H9 (cell line): ENCODE data around the gene CAB39. TPM values are rescaled to one million over a fixed set of nuclear protein-coding genes. Genes with fewer than 3 reads are reported as not detected.

Experiments used
- DNase-seq: peaks from one replicate; pipeline ENCODE4 v3.0.0-alpha.2; 2017
- H2AFZ ChIP-seq: one replicate; pipeline ENCODE4 v1.6.1; 2013; ENCODE audit warnings: mild to moderate bottlenecking, low read length, control low read depth, moderate library complexity
- H2AK5ac ChIP-seq: 2 replicates; pipeline ENCODE4 v1.6.1; 2013; ENCODE audit warnings: low read length, control low read depth, mixed read lengths; ENCODE audit not compliant: insufficient read length
- H2BK120ac ChIP-seq: one replicate; pipeline ENCODE4 v1.6.1; 2013; ENCODE audit warnings: low read depth, mild to moderate bottlenecking, low read length, control low read depth, inconsistent platforms; ENCODE audit not compliant: poor library complexity, severe bottlenecking
- H2BK12ac ChIP-seq: 2 replicates; pipeline ENCODE4 v1.6.1; 2013; ENCODE audit warnings: low read length, control low read depth, mixed read lengths, low read depth; ENCODE audit not compliant: insufficient read length
- H2BK15ac ChIP-seq: 2 replicates; pipeline ENCODE4 v1.6.1; 2013; ENCODE audit warnings: low read depth, low read length, control low read depth
- H2BK20ac ChIP-seq: one replicate; pipeline ENCODE4 v1.6.1; 2013; ENCODE audit warnings: low read depth, mild to moderate bottlenecking, low read length, control low read depth, inconsistent platforms; ENCODE audit not compliant: poor library complexity, severe bottlenecking
- H2BK5ac ChIP-seq: 2 replicates; pipeline ENCODE4 v1.6.1; 2013; ENCODE audit warnings: low read length, control low read depth, mixed read lengths; ENCODE audit not compliant: insufficient read length
- H3K14ac ChIP-seq: 2 replicates; pipeline ENCODE4 v1.6.1; 2013; ENCODE audit warnings: low read length, control low read depth; ENCODE audit not compliant: insufficient read depth
- H3K18ac ChIP-seq: 2 replicates; pipeline ENCODE4 v1.6.1; 2013; ENCODE audit warnings: low read depth, mild to moderate bottlenecking, mixed read lengths, low read length, control low read depth; ENCODE audit not compliant: insufficient read length
- H3K23ac ChIP-seq: 2 replicates; pipeline ENCODE4 v1.6.1; 2013; ENCODE audit warnings: low read length, control low read depth, mixed read lengths, low read depth; ENCODE audit not compliant: insufficient read length
- H3K23me2 ChIP-seq: 2 replicates; pipeline ENCODE4 v1.6.1; 2013; ENCODE audit warnings: low read depth, mild to moderate bottlenecking, mixed read lengths, low read length, control low read depth; ENCODE audit not compliant: insufficient read length, poor library complexity, severe bottlenecking
- H3K27ac ChIP-seq: 2 replicates; pipeline ENCODE4 v1.5.1; 2013; ENCODE audit warnings: low read length, control low read depth, mixed read lengths, low read depth; ENCODE audit not compliant: insufficient read length
- H3K27me3 ChIP-seq: 2 replicates; pipeline ENCODE4 v1.6.1; 2013; ENCODE audit warnings: low read length, control low read depth, inconsistent platforms; ENCODE audit not compliant: insufficient read depth
- H3K4ac ChIP-seq: 2 replicates; pipeline ENCODE4 v1.6.1; 2013; ENCODE audit warnings: low read depth, mild to moderate bottlenecking, control low read depth, inconsistent platforms, low read length, moderate library complexity
- H3K4me1 ChIP-seq: 2 replicates; pipeline ENCODE4 v1.6.1; 2013; ENCODE audit warnings: low read length, control low read depth, inconsistent platforms; ENCODE audit not compliant: insufficient read depth
- H3K4me2 ChIP-seq: 2 replicates; pipeline ENCODE4 v1.6.1; 2013; ENCODE audit warnings: low read length, control low read depth, mixed read lengths; ENCODE audit not compliant: insufficient read length, insufficient read depth
- H3K56ac ChIP-seq: 2 replicates; pipeline ENCODE4 v1.6.1; 2013; ENCODE audit warnings: low read depth, mild to moderate bottlenecking, mixed read lengths, low read length, control low read depth; ENCODE audit not compliant: insufficient read length
- H3K79me1 ChIP-seq: 2 replicates; pipeline ENCODE4 v1.6.1; 2013; ENCODE audit warnings: low read depth, mild to moderate bottlenecking, moderate library complexity, low read length, control low read depth, inconsistent platforms; ENCODE audit not compliant: insufficient read depth, poor library complexity, severe bottlenecking
- H3K79me2 ChIP-seq: 2 replicates; pipeline ENCODE4 v1.6.1; 2013; ENCODE audit warnings: low read length, control low read depth, inconsistent platforms; ENCODE audit not compliant: insufficient read depth
- H3K9ac ChIP-seq: 2 replicates; pipeline ENCODE4 v1.6.1; 2013; ENCODE audit warnings: low read length, control low read depth, mixed read lengths; ENCODE audit not compliant: insufficient read length; ENCODE audit errors: extremely low read depth
- H3K9me3 ChIP-seq: one replicate; pipeline ENCODE4 v1.6.1; 2013; ENCODE audit warnings: low read depth, low read length, inconsistent platforms; ENCODE audit not compliant: control insufficient read depth
- H3T11ph ChIP-seq: one replicate; pipeline ENCODE4 v1.6.1; 2013; ENCODE audit warnings: mild to moderate bottlenecking, low read length, control low read depth, inconsistent platforms
- H4K20me1 ChIP-seq: one replicate; pipeline ENCODE4 v1.6.1; 2013; ENCODE audit not compliant: control insufficient read depth, insufficient read length, insufficient read depth
- H4K5ac ChIP-seq: 2 replicates; pipeline ENCODE4 v1.6.1; 2013; ENCODE audit warnings: low read depth, mild to moderate bottlenecking, mixed read lengths, low read length, control low read depth; ENCODE audit not compliant: insufficient read length
- H4K8ac ChIP-seq: replicated peaks from 2 replicates; pipeline ENCODE4 v1.6.1; 2013; ENCODE audit warnings: low read length, control low read depth, mixed read lengths, low read depth; ENCODE audit not compliant: insufficient read length
- H4K91ac ChIP-seq: 2 replicates; pipeline ENCODE4 v1.6.1; 2013; ENCODE audit warnings: low read depth, mild to moderate bottlenecking, moderate library complexity, mixed read lengths, low read length, control low read depth; ENCODE audit not compliant: insufficient read length
- H3K27ac Mint-ChIP-seq, 3 experiments: 2 replicates in 2 of 3; 3 replicates in 1 of 3; pipeline ENCODE4 v1.8.0; 2020 to 2021; ENCODE audit warnings: mixed read lengths in 3 of 3, mild to moderate bottlenecking in 1 of 3, moderate library complexity in 1 of 3
- H3K27me3 Mint-ChIP-seq: 2 replicates; pipeline ENCODE4 v1.8.0; 2021; ENCODE audit warnings: low read depth, mild to moderate bottlenecking, moderate library complexity, mixed read lengths
- H3K36me3 Mint-ChIP-seq, 3 experiments: 2 replicates in 2 of 3; 3 replicates in 1 of 3; pipeline ENCODE4 v1.8.0; 2020 to 2021; ENCODE audit warnings: low read depth in 3 of 3, mixed read lengths in 3 of 3; ENCODE audit not compliant: insufficient read depth in 1 of 3
- H3K4me1 Mint-ChIP-seq, 2 experiments: 2 replicates each; pipeline ENCODE4 v1.8.0; 2020; ENCODE audit warnings: mixed read lengths in 2 of 2
- H3K4me3 Mint-ChIP-seq, 2 experiments: 2 replicates in 1 of 2; 3 replicates in 1 of 2; pipeline ENCODE4 v1.8.0; 2020 to 2021; ENCODE audit warnings: mild to moderate bottlenecking in 2 of 2, mixed read lengths in 2 of 2, moderate library complexity in 1 of 2
- H3K9me3 Mint-ChIP-seq, 2 experiments: 2 replicates in 1 of 2; 3 replicates in 1 of 2; pipeline ENCODE4 v1.8.0; 2020; ENCODE audit warnings: mild to moderate bottlenecking in 2 of 2, mixed read lengths in 2 of 2, moderate library complexity in 1 of 2
- WGBS: extraction: QIAGEN DNeasy Blood & Tissue Kit; methylation state at CpG from one replicate; pipeline ENCODE4 v1.1.7; 2013; ENCODE audit warnings: missing lambda C conversion rate, low lambda C conversion rate, mixed read lengths; ENCODE audit not compliant: insufficient read length; ENCODE audit errors: extremely low coverage; 5-methylcytosine and 5-hydroxymethylcytosine counted together
- total RNA-seq: library from RNA; stranded (reverse); gene quantifications from 2 replicates; pipeline ENCODE4 v1.2.1, GENCODE V29; 2021
- TF ChIP-seq, protein P1 (sequence below): fragments of 200-600 bp; sonication (generic); conservative IDR thresholded peaks from 3 replicates; pipeline ENCODE4 v1.8.0; 2021; ENCODE audit warnings: antibody characterized with exemption, mild to moderate bottlenecking

CAB39 gene
- total RNA-seq, 1 experiment from 2014 or later = 42.7 TPM

DNA sequence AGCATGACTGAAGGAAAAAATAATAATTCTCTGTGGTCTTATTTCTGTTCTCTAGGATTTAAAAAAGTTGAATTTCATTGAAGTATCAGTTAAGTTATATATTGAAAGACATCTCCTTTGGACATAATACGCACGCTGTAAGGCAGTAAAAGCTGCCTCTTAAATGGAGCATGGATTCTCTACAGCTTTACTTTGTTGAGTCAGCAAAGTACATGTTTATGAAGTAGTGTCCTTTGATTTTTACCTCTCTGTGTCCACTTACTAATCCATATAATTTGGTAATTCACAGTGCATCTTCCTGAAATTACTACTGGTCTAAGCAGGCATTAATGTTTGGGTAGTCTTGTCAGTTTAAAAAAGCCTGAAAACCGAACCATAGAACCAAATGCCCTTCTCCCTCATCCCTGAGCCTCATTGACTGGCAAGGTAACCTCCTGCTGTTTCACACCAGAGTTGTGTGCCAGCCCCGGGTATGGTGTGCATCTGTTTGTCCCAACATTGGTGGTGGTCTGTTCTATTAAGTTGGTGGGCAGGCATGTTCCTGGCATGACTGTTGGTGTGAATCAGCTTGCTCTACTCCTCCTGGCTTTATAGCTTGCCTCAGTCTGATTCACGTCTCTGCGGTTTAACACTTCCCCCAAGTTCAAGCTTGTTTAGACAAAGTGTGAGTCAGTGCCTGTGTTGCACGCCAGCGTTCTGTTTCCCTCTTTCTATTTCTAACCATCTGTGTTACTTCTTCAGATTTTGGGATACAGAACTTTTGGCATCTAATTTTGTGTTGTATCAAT is 81.1 kb downstream of the CAB39 start:
- Histone ChIP-seq H3K27me3 (no peaks in the 10 kb centered on the region), H3K4ac (no peak overlapping the region), H3K79me2 (no peaks in the 10 kb centered on the region), H2BK120ac (no peak overlapping the region), H2AFZ (no peak overlapping the region), H2AK5ac (no peak overlapping the region), H3K9ac (no peak overlapping the region), H3K56ac (no peak overlapping the region), H2BK5ac (no peak overlapping the region), H2BK12ac (no peak overlapping the region), H4K91ac (no peak overlapping the region), H3K23ac (no peak overlapping the region), H3K79me1 (no peaks in the 10 kb centered on the region), H4K5ac (no peak overlapping the region), H4K20me1 (no peaks in the 10 kb centered on the region), H3K9me3 (no peaks in the 10 kb centered on the region), H3K23me2 (no peaks in the 10 kb centered on the region), H4K8ac (no peak overlapping the region), H3K14ac (no peak overlapping the region), H3K18ac (no peak overlapping the region), H2BK15ac (no peak overlapping the region), H2BK20ac (no peak overlapping the region), H3T11ph (no peak overlapping the region), H3K27ac (no peak overlapping the region), H3K4me2 (no peak overlapping the region), H3K4me1 (peaks cover 2% of the 10 kb centered on the region)
- Mint-ChIP-seq H3K27ac (peak overlapping the region in 1 of 3 experiments; percentile 70; a peak in 4 of 7 replicates), H3K4me1 (peaks cover 5 to 13% of the 10 kb centered on the region in 2 experiments), H3K36me3 (peaks cover 27 to 48% (median 34%) of the 10 kb centered on the region in 3 experiments), H3K27me3 (no peaks in the 10 kb centered on the region), H3K9me3 (peaks cover 6% of the 10 kb centered on the region in 2 experiments), H3K4me3 (no peak overlapping the region)
- WGBS = no CpG with 5 or more reads among the region's 8 CpGs
- DNase-seq = no peak
- TF ChIP-seq, protein P1, sequence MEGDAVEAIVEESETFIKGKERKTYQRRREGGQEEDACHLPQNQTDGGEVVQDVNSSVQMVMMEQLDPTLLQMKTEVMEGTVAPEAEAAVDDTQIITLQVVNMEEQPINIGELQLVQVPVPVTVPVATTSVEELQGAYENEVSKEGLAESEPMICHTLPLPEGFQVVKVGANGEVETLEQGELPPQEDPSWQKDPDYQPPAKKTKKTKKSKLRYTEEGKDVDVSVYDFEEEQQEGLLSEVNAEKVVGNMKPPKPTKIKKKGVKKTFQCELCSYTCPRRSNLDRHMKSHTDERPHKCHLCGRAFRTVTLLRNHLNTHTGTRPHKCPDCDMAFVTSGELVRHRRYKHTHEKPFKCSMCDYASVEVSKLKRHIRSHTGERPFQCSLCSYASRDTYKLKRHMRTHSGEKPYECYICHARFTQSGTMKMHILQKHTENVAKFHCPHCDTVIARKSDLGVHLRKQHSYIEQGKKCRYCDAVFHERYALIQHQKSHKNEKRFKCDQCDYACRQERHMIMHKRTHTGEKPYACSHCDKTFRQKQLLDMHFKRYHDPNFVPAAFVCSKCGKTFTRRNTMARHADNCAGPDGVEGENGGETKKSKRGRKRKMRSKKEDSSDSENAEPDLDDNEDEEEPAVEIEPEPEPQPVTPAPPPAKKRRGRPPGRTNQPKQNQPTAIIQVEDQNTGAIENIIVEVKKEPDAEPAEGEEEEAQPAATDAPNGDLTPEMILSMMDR = no peak
